Measurements from ENCODE around the gene TRAF2. TPM values are rescaled to one million over a fixed set of nuclear protein-coding genes. Genes with fewer than 3 reads are reported as not detected.
A peak's percentile ranks its signal among the peaks of the same experiment; 100 is the strongest.

The TRAF2 gene
- total RNA-seq, 5 donors from 2014 or later (not counting 1 experiment from before 2014, with no cell fraction given): 20.9 to 38.7 (median 33.7) TPM

- H3K4me1 Mint-ChIP-seq: peaks cover 14 to 29% (median 23%) of the 10 kb centered on the region in 3 donors
- ChIA-PET POLR2A (no interaction called here), CTCF (no interaction called here)
- Histone ChIP-seq H3K4me3 (ENCODE audit: control insufficient read depth in 1 of 2, extremely low read depth in 1 of 2, low read length in 1 of 2) (no peak overlapping the region), H3K9me3 (no peaks in the 10 kb centered on the region), H3K27me3 (replicated peaks in 1 of 2; ENCODE audit: control insufficient read depth in 2 of 2, extremely low read depth in 1 of 2, insufficient read depth in 2 of 2, low read length in 1 of 2) (peaks cover 0 to 6% of the 10 kb centered on the region in 2 experiments), H3K27ac (ENCODE audit: low read length) (no peak overlapping the region), H3K36me3 (ENCODE audit: control insufficient read depth in 2 of 2, extremely low read depth in 1 of 2, insufficient read depth in 1 of 2, low read length in 1 of 2) (no peaks in the 10 kb centered on the region), H3K4me1 (ENCODE audit: control insufficient read depth in 1 of 2, extremely low read depth in 1 of 2, insufficient read depth in 2 of 2, low read length in 2 of 2) (peaks cover 0 to 49% of the 10 kb centered on the region in 2 experiments)
- no peak overlapping the region for H3K27ac Mint-ChIP-seq
- WGBS (ENCODE audit: insufficient coverage): 86% methylated on average over 13 of the region's 14 CpGs
- no peak overlapping the region for H3K4me3 Mint-ChIP-seq
- no peaks in the 10 kb centered on the region for H3K36me3 Mint-ChIP-seq
- H3K27me3 Mint-ChIP-seq: no peaks in the 10 kb centered on the region
- H3K9me3 Mint-ChIP-seq: no peaks in the 10 kb centered on the region
- no peak for ATAC-seq (replicated peaks in 1 of 4)
- no peak for DNase-seq
Observed at GRCh38 chr9:136971746-136972145, 85.4 kb downstream of the TRAF2 start.

GRCh38 chr9:136972335-136972734, 86.0 kb downstream of the TRAF2 start:
- ChIA-PET CTCF (no interaction called here), POLR2A (no interaction called here)
- H3K9me3 Mint-ChIP-seq: no peaks in the 10 kb centered on the region
- Histone ChIP-seq H3K9me3 (no peaks in the 10 kb centered on the region), H3K27ac (ENCODE audit: low read length) (no peak overlapping the region), H3K4me3 (ENCODE audit: control insufficient read depth in 1 of 2, extremely low read depth in 1 of 2, low read length in 1 of 2) (no peak overlapping the region), H3K4me1 (ENCODE audit: control insufficient read depth in 1 of 2, extremely low read depth in 1 of 2, insufficient read depth in 2 of 2, low read length in 2 of 2) (peaks cover 0 to 55% of the 10 kb centered on the region in 2 experiments), H3K36me3 (ENCODE audit: control insufficient read depth in 2 of 2, extremely low read depth in 1 of 2, insufficient read depth in 1 of 2, low read length in 1 of 2) (no peaks in the 10 kb centered on the region), H3K27me3 (replicated peaks in 1 of 2; ENCODE audit: control insufficient read depth in 2 of 2, extremely low read depth in 1 of 2, insufficient read depth in 2 of 2, low read length in 1 of 2) (peaks cover 0 to 6% of the 10 kb centered on the region in 2 experiments)
- H3K27me3 Mint-ChIP-seq: no peaks in the 10 kb centered on the region
- DNase-seq (no peak), ATAC-seq (replicated peaks in 1 of 4) (no peak)
- H3K4me1 Mint-ChIP-seq: peaks cover 14 to 29% (median 25%) of the 10 kb centered on the region in 3 donors
- no peak overlapping the region for H3K27ac Mint-ChIP-seq
- no peak overlapping the region for H3K4me3 Mint-ChIP-seq
- H3K36me3 Mint-ChIP-seq: no peaks in the 10 kb centered on the region
- 76% methylated on average over 8 of the region's 11 CpGs for WGBS (ENCODE audit: insufficient coverage)

- no peak overlapping the region for H3K27ac Mint-ChIP-seq
- no peak overlapping the region for H3K4me3 ChIP-seq (ENCODE audit: control insufficient read depth in 1 of 2, extremely low read depth in 1 of 2, low read length in 1 of 2)
- DNase-seq (no peak), ATAC-seq (replicated peaks in 1 of 4) (no peak)
- ChIA-PET CTCF (no interaction called here), POLR2A (no interaction called here)
- H3K9me3 ChIP-seq: no peaks in the 10 kb centered on the region
- peaks cover 0 to 59% of the 10 kb centered on the region in 2 experiments for H3K4me1 ChIP-seq (ENCODE audit: control insufficient read depth in 1 of 2, extremely low read depth in 1 of 2, insufficient read depth in 2 of 2, low read length in 2 of 2)
- H3K27me3 ChIP-seq (replicated peaks in 1 of 2; ENCODE audit: control insufficient read depth in 2 of 2, extremely low read depth in 1 of 2, insufficient read depth in 2 of 2, low read length in 1 of 2): peaks cover 0 to 6% of the 10 kb centered on the region in 2 experiments
- no peaks in the 10 kb centered on the region for H3K36me3 Mint-ChIP-seq
- H3K4me3 Mint-ChIP-seq: no peak overlapping the region
- 83% methylated on average over 8 of the region's 13 CpGs for WGBS (ENCODE audit: insufficient coverage)
- no peaks in the 10 kb centered on the region for H3K27me3 Mint-ChIP-seq
- H3K27ac ChIP-seq (ENCODE audit: low read length): no peak overlapping the region
- no peaks in the 10 kb centered on the region for H3K9me3 Mint-ChIP-seq
- H3K36me3 ChIP-seq (ENCODE audit: control insufficient read depth in 2 of 2, extremely low read depth in 1 of 2, insufficient read depth in 1 of 2, low read length in 1 of 2): no peaks in the 10 kb centered on the region
- peaks cover 14 to 31% (median 25%) of the 10 kb centered on the region in 3 donors for H3K4me1 Mint-ChIP-seq
Observed at GRCh38 chr9:136972743-136973142, 86.4 kb downstream of the TRAF2 start.

- H3K4me3 Mint-ChIP-seq: no peak overlapping the region
- WGBS (ENCODE audit: insufficient coverage): 91% methylated on average over 17 of the region's 29 CpGs
- Histone ChIP-seq H3K27ac (ENCODE audit: low read length) (peak overlapping the region; percentile 25), H3K9me3 (no peaks in the 10 kb centered on the region), H3K27me3 (replicated peaks in 1 of 2; ENCODE audit: control insufficient read depth in 2 of 2, extremely low read depth in 1 of 2, insufficient read depth in 2 of 2, low read length in 1 of 2) (peaks cover 0 to 9% of the 10 kb centered on the region in 2 experiments), H3K4me1 (ENCODE audit: control insufficient read depth in 1 of 2, extremely low read depth in 1 of 2, insufficient read depth in 2 of 2, low read length in 2 of 2) (peaks cover 0 to 63% of the 10 kb centered on the region in 2 experiments), H3K4me3 (ENCODE audit: control insufficient read depth in 1 of 2, extremely low read depth in 1 of 2, low read length in 1 of 2) (no peak overlapping the region), H3K36me3 (ENCODE audit: control insufficient read depth in 2 of 2, extremely low read depth in 1 of 2, insufficient read depth in 1 of 2, low read length in 1 of 2) (no peaks in the 10 kb centered on the region)
- ChIA-PET POLR2A (no interaction called here), CTCF (interaction anchor here in 1 of 2 donors (2.4 kb wide), 1 partner anchor 61 kb away, joined by 7 read pairs; no protein-coding TSS in a partner anchor)
- H3K27ac Mint-ChIP-seq: no peak overlapping the region
- ATAC-seq (replicated peaks in 1 of 4) (no peak), DNase-seq (no peak)
- no peaks in the 10 kb centered on the region for H3K9me3 Mint-ChIP-seq
- H3K36me3 Mint-ChIP-seq: no peaks in the 10 kb centered on the region
- H3K4me1 Mint-ChIP-seq: peaks cover 14 to 31% (median 25%) of the 10 kb centered on the region in 3 donors
- H3K27me3 Mint-ChIP-seq: no peaks in the 10 kb centered on the region
Observed at GRCh38 chr9:136973618-136974617, 87.6 kb downstream of the TRAF2 start.

GRCh38 chr9:136974817-136975535, 88.7 kb downstream of the TRAF2 start:
- peak overlapping the region; percentile 77 to 82 for H3K27ac Mint-ChIP-seq
- CTCF ChIA-PET: interaction anchor here in 1 of 2 donors (2.4 kb wide), 1 partner anchor 60 kb away, joined by 7 read pairs; no protein-coding TSS in a partner anchor
- Histone ChIP-seq H3K9me3 (no peaks in the 10 kb centered on the region), H3K4me3 (ENCODE audit: control insufficient read depth in 1 of 2, extremely low read depth in 1 of 2, low read length in 1 of 2) (peak overlapping the region in 1 of 2 donors; percentile 43), H3K27me3 (replicated peaks in 1 of 2; ENCODE audit: control insufficient read depth in 2 of 2, extremely low read depth in 1 of 2, insufficient read depth in 2 of 2, low read length in 1 of 2) (peaks cover 0 to 9% of the 10 kb centered on the region in 2 experiments), H3K36me3 (ENCODE audit: control insufficient read depth in 2 of 2, extremely low read depth in 1 of 2, insufficient read depth in 1 of 2, low read length in 1 of 2) (no peaks in the 10 kb centered on the region), H3K27ac (ENCODE audit: low read length) (peak overlapping the region; percentile 25), H3K4me1 (ENCODE audit: control insufficient read depth in 1 of 2, extremely low read depth in 1 of 2, insufficient read depth in 2 of 2, low read length in 2 of 2) (peaks cover 0 to 71% of the 10 kb centered on the region in 2 experiments)
- peak in 3 of 4 experiments; percentile 25 to 56 (median 49) for ATAC-seq (replicated peaks in 1 of 4)
- peak in 3 of 35 experiments; percentile 16 to 36 (median 31) for DNase-seq
- H3K9me3 Mint-ChIP-seq: no peaks in the 10 kb centered on the region
- H3K36me3 Mint-ChIP-seq: no peaks in the 10 kb centered on the region
- POLR2A ChIA-PET: no interaction called here
- H3K4me3 Mint-ChIP-seq: peak overlapping the region; percentile 46 to 65 (median 65)
- 38% methylated on average over 11 of the region's 15 CpGs for WGBS (ENCODE audit: insufficient coverage)
- peaks cover 14 to 31% (median 25%) of the 10 kb centered on the region in 3 donors for H3K4me1 Mint-ChIP-seq
- H3K27me3 Mint-ChIP-seq: no peaks in the 10 kb centered on the region

GRCh38 chr9:136975644-136976043, 89.3 kb downstream of the TRAF2 start:
- no peaks in the 10 kb centered on the region for H3K36me3 Mint-ChIP-seq
- peaks cover 0 to 65% of the 10 kb centered on the region in 2 experiments for H3K4me1 ChIP-seq (ENCODE audit: control insufficient read depth in 1 of 2, extremely low read depth in 1 of 2, insufficient read depth in 2 of 2, low read length in 2 of 2)
- 28% methylated on average over 13 of the region's 14 CpGs for WGBS (ENCODE audit: insufficient coverage)
- no peaks in the 10 kb centered on the region for H3K9me3 ChIP-seq
- H3K36me3 ChIP-seq (ENCODE audit: control insufficient read depth in 2 of 2, extremely low read depth in 1 of 2, insufficient read depth in 1 of 2, low read length in 1 of 2): no peaks in the 10 kb centered on the region
- H3K27me3 Mint-ChIP-seq: peaks cover 0 to 2% of the 10 kb centered on the region in 2 donors
- peak overlapping the region; percentile 46 to 65 (median 65) for H3K4me3 Mint-ChIP-seq
- CTCF ChIA-PET: interaction anchor here (0.5 to 2.4 kb wide), 2 partner anchors 59 to 86 kb away, joined by 3 to 7 read pairs; no protein-coding TSS in a partner anchor
- no peaks in the 10 kb centered on the region for H3K9me3 Mint-ChIP-seq
- DNase-seq (peak in 10 of 35 experiments; percentile 18 to 46 (median 34)), ATAC-seq (replicated peaks in 1 of 4) (peak in 3 of 4 experiments; percentile 7 to 15 (median 7))
- H3K27ac Mint-ChIP-seq: peak overlapping the region; percentile 77 to 82
- POLR2A ChIA-PET: no interaction called here
- H3K27me3 ChIP-seq (replicated peaks in 1 of 2; ENCODE audit: control insufficient read depth in 2 of 2, extremely low read depth in 1 of 2, insufficient read depth in 2 of 2, low read length in 1 of 2): peaks cover 0 to 9% of the 10 kb centered on the region in 2 experiments
- peak overlapping the region in 1 of 2 donors; percentile 43 for H3K4me3 ChIP-seq (ENCODE audit: control insufficient read depth in 1 of 2, extremely low read depth in 1 of 2, low read length in 1 of 2)
- peaks cover 14 to 33% (median 25%) of the 10 kb centered on the region in 3 donors for H3K4me1 Mint-ChIP-seq
- peak overlapping the region; percentile 25 for H3K27ac ChIP-seq (ENCODE audit: low read length)

Measured in T-cell (primary cell).